HG03175 (cell line): ENCODE results near the gene KCNMB2.

Experiments
- ATAC-seq: cut with Tn5 transposase; IDR thresholded peaks from one replicate; pipeline ENCODE4 v1.9.1; 2021; ENCODE audit warnings: mild to moderate bottlenecking, moderate library complexity; ENCODE audit not compliant: unreplicated experiment

KCNMB2 gene

DNA sequence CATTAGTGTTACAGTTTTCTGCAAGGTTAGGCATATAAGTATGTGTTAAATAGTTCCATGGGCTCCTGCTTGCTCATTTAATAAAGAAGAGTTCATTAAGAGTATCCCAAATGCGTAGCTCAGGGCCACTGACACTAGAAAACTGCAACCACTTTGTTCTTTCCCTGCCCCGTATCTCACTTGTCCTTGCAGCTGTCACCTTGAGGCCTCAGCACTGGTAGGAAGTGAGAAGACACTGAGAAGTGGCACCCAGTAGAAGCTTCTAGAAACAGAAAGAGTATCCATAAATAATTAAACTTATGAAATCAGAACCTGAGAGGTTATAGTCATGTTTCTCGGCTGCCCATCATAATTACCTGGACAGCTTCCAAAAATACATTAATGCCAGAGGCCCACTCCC, 266.0 kb downstream of the KCNMB2 start:
- no peak for ATAC-seq

DNA sequence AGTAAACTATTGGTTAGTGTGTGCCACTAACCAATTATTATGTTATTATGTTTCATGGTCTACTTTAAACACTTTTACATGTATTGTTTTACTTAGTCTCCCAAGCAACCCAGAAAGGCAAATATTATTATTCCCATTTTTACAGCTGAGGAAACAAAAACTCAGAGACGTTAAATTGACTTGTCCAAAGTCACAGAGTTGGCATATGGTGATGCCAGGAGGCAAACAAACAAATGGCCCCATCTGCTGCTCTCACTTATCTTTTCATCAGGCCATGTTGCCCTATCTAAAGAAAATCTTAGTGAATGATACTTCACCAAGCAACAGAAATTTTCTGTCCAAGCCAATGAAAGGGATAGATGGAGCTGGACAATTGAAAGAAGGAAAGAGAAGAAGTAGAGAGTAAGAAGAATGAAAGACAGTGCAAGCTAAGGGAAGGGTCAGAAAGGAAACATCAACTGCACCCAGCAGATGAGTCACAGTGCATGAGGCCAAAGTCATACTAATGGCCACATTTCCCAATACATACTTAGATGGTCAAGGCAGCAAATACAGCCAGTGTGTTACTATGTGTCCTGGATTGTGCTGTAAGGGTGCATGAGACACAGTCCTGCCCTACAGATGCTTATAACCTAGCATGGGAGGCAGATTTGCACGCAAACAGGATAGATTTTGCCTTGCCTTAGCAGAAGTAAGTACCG, 266.9 kb downstream of the KCNMB2 start:
- no peak for ATAC-seq

DNA sequence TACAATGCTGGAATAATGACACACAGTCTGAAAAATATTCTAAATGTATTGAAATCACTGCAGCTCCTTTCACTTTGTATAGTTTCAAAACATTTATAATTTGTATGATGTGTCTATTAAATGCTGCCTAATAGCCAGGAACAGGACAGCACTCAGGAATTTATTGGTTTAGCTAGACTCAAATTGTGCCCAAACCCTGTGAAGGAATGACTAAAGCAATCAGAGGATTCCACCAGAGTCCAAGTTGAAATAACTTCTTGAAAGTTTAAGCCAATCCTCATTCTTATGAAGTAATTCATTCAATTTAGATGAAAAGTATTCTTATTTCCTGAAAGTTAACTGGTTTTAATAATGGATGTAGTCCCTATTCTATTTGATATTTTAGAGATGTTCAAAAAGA, 268.4 kb downstream of the KCNMB2 start:
- ATAC-seq = no peak

DNA sequence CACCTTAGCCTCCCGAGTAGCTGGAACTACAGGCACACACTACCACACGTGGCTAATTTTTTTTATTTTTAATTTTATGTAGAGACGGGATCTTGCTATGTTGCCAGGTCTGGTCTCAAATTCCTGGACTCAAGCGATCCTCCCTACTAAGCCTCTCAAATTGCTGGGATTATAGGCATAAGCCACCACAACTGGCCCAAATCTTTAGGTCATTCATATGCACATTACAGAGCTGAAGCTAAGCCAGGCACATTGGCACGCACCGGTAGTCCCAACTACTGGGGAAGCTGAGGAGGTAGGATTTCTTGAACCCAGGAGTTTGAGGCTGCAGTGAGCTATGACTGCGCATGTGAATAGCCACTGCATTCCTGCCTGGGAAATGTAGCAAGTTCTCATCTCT, 269.5 kb downstream of the KCNMB2 start:
- no peak for ATAC-seq

DNA sequence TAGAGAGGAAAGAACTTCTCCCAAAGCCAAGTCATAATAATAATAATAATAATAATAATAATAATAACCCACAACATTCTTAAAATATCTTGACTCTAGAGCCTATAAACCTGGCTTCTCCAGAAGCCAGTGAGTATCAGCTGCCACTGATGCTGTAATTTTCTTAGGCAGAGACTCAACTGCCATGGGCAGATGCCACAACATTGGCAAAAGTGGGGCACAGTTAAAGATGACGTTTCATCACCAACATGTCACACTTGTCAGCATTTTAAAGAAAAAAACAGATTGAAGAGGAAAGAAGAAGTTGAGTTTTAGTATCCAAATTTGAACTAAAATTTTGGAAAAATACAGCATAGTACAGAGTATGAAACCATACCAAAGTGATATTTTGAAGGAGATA, 270.4 kb downstream of the KCNMB2 start:
- ATAC-seq = no peak

DNA sequence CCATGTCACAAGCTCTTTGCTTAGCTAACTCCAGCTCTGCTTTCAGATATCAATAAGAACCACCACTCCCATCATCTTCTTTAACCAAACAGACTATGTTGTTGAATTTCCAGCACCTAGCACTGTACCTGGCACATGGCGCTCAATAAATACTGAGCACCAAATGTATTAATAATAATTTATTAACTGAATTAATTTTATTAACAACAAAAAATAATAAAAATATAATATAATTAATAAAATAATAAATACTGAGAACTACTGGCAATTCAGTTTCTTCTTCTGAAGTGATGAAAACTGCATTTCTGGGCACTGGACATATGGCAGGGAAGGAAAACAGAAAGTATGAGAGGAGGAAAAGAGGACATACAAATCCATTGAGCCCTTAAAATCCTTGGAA, 271.5 kb downstream of the KCNMB2 start:
- no peak for ATAC-seq

DNA sequence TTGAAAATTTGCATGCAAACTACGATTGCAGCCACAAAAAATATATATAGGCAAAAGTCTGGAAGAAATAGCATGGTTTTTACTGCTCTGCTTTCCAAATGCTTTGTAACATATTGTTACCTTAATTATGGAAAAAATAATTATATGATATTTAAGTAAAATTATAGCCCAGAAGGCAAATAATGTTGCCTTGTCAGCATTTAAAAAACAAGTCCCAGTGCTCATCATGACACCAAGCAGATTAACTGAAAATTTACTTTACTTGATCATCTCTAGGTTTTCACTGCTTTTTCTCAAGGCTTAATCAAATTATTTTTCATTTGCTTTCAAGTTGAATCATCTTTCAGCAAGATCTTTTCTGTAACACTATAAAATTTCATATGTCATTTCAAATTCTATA, 272.5 kb downstream of the KCNMB2 start:
- ATAC-seq = no peak

DNA sequence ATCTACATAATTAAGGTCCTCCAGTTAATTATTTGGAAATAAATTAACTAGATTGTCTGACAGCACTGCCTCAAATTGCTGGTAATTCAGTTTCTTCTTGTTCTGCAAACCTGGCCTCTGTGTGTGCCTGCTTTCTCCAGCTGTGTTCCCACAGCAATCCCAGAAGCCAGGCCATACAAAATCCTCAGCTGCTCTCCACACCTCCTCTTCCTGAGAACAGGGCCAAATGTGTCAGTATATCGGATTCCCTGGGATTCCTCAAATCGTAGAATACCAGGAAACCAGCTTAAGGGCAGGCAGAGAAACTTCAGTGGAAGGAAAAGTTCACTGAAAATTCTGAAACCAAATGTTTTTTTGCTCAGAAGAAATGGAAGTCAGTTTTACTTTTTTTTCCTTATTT, 273.9 kb downstream of the KCNMB2 start:
- ATAC-seq = no peak

DNA sequence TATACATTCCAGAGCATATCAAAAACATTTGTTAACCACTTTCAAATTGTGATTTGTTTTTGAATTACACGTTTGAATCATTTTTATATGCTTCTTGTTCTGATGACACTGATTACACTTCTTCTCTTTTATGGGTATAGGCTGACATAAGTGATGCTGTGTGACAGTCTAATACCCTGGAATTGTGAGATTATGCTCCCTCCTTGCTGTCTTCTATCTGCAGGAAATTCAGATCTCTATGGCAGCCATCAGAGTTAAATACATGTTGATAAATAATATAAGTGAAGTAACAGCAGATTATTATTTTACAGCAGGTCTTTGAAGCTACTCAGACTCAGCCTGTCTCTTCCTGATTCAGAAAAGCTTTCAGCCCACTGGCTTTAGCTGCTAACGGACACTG, 286.5 kb downstream of the KCNMB2 start:
- no peak for ATAC-seq

DNA sequence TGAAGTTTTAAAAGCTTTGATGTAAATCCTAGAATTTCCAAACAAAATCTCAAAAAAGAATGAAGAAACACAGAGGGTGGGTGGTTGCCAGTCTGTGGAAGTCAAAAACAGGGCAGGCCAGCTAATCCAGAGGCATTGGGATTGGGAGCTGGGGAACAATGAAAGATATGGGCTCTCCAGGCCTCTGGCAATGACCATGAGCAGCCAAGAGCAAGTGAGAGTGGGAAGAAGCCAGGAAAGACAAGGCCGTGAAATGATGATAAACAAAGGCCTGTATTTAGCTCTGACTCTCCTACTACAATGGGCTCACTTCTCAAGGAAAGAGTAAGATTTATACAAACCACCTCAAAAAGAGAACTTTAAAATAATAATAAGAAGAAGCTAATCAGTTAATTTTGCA, 286.9 kb downstream of the KCNMB2 start:
- no peak for ATAC-seq

DNA sequence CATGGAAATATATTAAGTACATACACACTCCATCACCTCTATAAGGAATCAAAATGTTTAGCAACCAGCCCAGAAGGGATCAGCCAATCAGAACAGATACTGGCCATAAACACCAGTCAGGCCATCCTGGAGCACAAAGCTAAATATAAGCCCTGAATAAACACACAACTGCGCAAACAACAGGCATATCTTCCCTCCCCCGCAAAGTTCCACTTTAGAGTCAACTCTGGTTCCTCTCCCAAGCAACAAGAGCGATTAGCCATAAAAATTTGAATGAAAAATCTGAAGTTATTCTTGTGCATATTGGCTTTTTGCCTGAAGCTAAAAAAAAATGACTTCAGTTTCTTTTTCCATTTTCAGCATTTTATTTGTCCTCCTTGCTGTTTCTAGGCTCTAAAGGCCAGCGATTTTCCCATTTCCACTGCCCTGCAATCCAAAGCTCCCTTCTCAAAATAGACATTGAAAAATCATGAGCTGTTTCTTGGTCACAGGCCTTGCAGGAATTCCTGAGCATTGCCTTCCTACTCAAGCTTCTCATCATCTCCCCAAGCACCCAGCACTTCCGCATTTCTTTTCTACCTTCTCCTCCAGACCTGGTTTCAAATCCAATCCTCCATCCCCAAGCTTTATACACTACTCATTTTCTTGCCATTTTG, 287.5 kb downstream of the KCNMB2 start:
- ATAC-seq = no peak

DNA sequence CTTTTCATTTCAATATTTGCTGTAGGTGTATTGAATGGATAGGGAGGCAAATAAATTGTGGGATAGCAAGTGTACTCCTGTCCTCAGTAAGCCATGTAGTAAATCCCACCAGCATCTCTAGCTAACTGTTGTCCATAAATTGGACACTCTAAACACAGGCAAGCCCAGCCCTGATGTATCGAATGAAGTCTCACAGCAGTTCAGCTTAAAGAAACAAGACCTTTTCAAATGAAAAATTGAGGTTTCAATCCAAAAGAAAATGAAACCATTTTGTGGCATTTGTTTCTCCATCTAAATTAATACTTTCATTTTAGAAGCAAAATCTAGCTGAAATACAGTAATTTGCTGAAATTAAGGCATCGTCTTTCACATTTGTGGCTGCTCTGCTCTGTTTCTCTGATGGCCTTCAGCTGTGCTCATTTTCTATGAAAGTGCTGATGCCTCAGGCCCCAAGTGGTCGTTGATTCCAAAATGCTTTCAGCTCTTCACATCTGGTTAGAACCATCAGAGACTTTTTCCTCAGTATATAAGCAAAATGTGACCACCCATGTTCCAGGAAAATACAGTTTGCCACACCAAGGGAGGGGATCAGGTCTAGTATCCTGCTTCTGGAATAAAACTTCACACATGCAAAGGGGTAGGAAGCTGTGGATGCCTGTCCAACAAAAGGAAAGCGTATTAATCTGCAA, 290.3 kb downstream of the KCNMB2 start:
- peak; percentile 57 for ATAC-seq

DNA sequence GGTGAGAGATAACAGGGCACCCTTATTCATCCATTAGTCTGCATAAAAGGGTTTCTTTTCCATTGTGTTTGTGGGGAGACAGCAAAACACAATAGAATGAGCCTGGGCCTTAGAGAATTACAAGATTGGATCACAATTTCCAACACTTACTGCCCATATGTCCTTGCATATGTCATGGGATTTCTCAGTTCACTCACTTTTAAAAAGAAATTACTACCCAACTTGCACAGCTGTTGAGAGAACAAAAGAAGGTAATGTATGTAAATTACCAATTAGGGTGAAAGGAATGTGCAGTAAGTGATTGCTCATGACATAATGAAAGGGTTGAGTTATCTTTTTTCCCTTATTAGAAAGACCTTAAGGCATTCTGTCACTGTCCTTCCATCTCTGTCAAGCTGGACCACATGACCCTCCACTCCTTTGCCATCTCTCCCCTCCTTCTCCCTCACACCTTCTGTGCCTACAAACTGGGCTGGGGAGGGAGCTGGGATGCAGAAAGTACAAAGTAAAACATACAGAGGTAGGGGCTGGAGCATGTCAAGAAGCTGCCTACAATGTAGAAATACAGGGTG, 291.1 kb downstream of the KCNMB2 start:
- ATAC-seq = no peak

DNA sequence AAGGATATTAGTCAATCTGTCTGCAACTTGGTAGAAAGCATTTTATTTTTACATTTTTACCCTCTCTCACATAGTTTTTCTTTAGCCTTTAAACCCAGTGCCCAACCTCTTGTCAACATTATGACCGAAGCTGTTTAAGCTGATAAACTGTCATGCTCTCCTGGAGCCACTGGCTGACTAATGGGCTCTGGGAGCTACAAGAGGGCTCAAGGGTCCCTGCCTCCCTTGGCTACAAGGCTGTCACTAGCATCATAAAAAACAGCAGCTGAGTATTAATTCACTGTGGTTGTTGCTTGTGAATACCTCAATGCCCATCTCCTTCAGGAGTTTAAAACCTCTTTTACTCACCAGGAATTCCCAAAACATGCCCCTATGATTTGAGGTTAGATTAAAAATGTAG, 297.5 kb downstream of the KCNMB2 start:
- ATAC-seq = no peak

DNA sequence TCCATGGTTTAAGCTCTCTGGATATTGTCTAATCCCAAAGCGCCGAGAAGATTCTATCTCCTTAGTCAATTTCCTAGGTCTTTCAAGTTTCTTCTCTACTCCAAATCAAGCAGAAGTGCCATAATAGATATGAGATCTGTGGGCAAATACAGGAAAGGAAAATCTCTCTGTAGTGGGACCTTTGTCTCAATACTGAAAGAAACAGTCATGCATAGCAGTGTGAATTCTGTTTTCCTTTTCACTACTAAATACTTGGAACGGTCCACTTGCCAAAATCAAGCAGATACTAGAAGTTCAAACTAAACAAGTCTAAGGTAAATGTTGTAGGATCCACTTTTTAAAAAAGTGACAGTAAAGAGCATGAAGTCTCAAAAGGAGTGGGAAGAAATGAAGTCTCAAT, 298.8 kb downstream of the KCNMB2 start:
- no peak for ATAC-seq

DNA sequence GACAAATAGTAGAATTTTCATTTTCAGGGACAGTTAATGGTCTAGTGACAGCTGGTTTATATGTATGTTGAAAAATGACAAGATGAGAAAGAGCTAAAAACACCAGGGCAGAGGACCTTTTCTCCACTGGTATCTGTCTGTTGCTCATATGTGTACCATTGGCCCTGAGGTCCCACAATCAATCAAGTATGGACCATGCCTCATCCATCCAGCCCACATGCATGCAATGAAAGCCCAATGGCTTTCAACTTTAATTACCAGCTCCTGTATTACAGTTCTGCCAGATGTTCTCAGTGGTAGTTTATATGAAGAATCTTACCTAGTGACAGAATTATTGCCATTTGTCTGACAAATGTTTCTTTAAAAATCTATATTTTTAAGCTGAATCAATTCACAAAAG, 301.3 kb downstream of the KCNMB2 start:
- ATAC-seq = no peak

DNA sequence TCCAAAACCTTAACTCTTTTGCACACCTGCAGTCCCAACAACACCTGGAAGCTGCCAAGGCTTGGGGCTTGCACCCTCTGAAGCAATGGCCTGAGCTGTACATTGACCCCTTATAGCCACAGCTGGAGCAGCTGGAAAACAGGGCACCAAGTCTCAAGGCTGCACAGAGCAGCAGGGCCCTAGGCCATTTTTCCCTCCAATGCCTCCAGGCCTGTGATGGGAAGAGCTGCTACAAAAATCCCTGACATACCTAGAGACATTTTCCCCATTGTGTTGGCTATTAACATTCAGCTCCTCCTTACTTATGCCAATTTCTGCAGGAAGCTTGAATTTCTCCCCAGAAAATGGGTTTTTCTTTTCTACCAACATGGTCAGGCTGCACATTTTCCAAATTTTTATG, 304.4 kb downstream of the KCNMB2 start:
- no peak for ATAC-seq

DNA sequence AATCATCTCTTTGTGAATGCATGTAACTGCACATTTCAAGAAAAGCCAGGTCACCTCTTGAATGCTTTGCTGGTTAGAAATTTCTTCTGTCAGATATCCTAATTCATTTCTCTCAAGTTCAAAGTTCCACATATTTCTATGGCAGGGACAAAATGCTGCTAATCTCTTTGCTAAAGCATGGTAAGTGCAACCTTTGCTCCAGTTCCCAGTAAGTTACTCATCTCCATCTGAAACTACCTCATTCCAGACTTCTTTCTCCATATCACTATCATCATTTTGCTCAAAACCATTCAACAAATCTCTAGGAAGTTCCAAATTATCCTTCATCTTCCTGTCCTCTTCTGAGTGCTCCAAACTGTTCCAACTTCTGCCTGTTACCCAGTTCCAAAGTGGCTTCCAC, 304.8 kb downstream of the KCNMB2 start:
- no peak for ATAC-seq

DNA sequence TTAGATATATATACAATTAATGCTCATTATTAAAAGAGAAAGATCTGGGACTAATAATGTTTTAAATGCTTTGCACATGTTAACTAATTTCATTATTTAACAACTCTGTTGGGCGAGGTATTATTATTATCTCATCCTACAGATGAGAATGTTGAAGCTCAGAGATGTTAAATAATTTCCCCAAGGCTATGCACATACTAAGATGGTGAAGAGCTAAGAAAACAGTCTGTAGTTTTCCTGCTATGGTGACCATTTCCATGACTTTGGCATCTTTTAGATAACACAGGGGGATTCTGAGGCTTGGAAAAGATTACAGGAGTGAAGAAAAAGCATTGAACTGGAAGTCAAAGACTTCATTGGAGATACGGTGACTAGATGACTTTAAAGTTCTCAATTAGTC, 308.7 kb downstream of the KCNMB2 start:
- no peak for ATAC-seq

DNA sequence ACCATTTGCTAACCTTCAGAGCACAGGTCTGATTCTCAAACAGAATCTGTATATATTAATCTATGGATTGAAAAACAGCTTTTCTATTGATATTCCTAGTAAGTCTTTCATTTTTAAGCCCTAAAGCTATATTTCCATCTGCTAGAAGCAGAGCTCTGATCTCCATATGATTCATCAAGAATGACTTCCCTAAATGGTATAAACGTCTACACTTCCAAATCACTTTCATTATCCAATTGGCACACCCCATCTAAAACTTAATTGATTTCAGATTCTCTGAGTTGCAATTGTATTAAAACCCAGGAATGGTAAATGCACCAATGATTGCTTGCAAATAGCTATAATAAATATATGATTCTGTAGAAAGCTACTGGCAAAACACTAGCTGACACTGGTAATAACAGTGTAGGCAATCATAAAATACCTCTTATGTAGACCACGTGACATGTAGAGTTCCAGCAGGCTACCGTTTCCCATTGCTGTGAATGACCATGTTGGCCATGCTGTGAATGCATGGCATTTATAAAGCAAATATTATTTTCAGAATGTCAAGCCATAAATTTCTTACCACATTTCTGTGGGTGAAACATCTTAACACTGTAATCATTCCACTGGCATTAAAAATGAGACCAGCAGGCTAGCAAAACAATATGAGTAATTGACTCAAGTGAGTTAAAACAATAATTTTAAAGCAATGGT, 309.3 kb downstream of the KCNMB2 start:
- no peak for ATAC-seq

DNA sequence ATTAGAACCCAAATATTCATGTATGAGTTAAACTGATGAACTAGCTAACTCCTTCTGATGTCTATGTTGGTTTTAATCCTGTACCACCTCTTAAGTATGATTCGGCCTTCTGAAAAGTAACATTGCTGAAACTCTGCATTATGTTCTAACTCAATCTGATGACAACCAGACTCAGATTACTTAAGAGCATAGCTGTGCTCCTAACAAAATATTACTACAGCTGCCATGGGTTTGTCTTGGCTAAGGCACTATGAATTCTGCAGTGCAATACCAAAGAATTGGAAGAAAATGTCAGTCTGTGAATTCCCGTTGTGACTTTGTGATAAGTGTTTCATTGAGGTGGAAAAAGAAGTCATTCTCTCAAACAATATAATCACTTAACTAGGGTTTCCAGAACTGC, 311.0 kb downstream of the KCNMB2 start:
- ATAC-seq = no peak
